A549 (cell line): ENCODE measurements around the gene GAMT. TPM values are rescaled to one million over a fixed set of nuclear protein-coding genes. Genes with fewer than 3 reads are reported as not detected.
A peak's percentile ranks its signal among the peaks of the same experiment; 100 is the strongest.

Source experiments
- ATAC-seq, 2 experiments: fragments of 200-7000 bp in 1 of 2; fragments of >200 bp in 1 of 2; cut with Nextera tagmentation in 1 of 2; cut with Tn5 transposase in 1 of 2; 3 replicates each; pipeline versions ENCODE4 v1.8.0 to v1.9.1; 2018 to 2020; ENCODE audit warnings: mild to moderate bottlenecking in 1 of 2, moderate library complexity in 1 of 2
- CTCF ChIA-PET: fragments of 300-600 bp; sonication (Branson Sonifier 250); formaldehyde crosslinking; extraction: SDS; loops from one replicate; lab custom pipeline; 2021; ENCODE audit warnings: antibody characterized with exemption, inconsistent platforms; lab: Yijun Ruan, JAX
- POLR2A ChIA-PET: fragments of 350-600 bp; formaldehyde crosslinking; extraction: SDS; loops from one replicate; lab custom pipeline; 2021; ENCODE audit warnings: antibody characterized with exemption, inconsistent platforms; lab: Yijun Ruan, JAX
- DNase-seq, 2 experiments: peaks; one replicate each; pipeline versions ENCODE4 v3.0.0 to v3.0.0-alpha.2; 2011 to 2016; ENCODE audit warnings: low read depth in 1 of 2, low spot score in 1 of 2
- FAIRE-seq: peaks from 2 replicates; lab custom pipeline; 2011; peaks lifted over from hg19 to GRCh38; lab: Jason Lieb, UNC
- H3K27ac ChIP-seq, 2 experiments: fragments of >200 bp; sonication (Bioruptor Twin); formaldehyde crosslinking; 3 replicates each; pipeline ENCODE4 v1.5.1; 2016 to 2017
- H3K4me1 ChIP-seq: fragments of >200 bp; sonication (Bioruptor Twin); formaldehyde crosslinking; 3 replicates; pipeline ENCODE4 v1.6.1; 2016
- H3K4me2 ChIP-seq: fragments of >200 bp; sonication (Bioruptor Twin); formaldehyde crosslinking; 3 replicates; pipeline ENCODE4 v1.6.1; 2016
- H3K4me3 ChIP-seq: fragments of >200 bp; sonication (Bioruptor Twin); formaldehyde crosslinking; 3 replicates; pipeline ENCODE4 v1.5.1; 2016
- H3K9me3 ChIP-seq: fragments of >200 bp; sonication (Bioruptor Twin); formaldehyde crosslinking; 3 replicates; pipeline ENCODE4 v1.6.1; 2016
- BCL3 ChIP-seq: fragments of >200 bp; sonication (Bioruptor Twin); formaldehyde crosslinking; IDR thresholded peaks from 3 replicates; pipeline ENCODE4 v1.6.1; 2016
- CBX2 ChIP-seq: fragments of 200-600 bp; sonication (generic); IDR thresholded peaks from 2 replicates; pipeline ENCODE4 v1.6.1; 2016; ENCODE audit warnings: low read depth, mild to moderate bottlenecking, borderline replicate concordance
- CHD4 ChIP-seq: fragments of 200-600 bp; sonication (generic); IDR thresholded peaks from 2 replicates; pipeline ENCODE4 v1.6.1; 2016; ENCODE audit warnings: antibody characterized with exemption, mild to moderate bottlenecking, borderline replicate concordance
- E2F6 ChIP-seq: IDR thresholded peaks from 2 replicates; pipeline ENCODE4 v1.6.1; 2012; ENCODE audit warnings: low read depth, borderline replicate concordance
- EHF ChIP-seq: fragments of 250-450 bp; sonication (Bioruptor Pico); IDR thresholded peaks from 2 replicates; pipeline ENCODE4 v1.5.0; 2020; ENCODE audit warnings: mild to moderate bottlenecking
- FOSB ChIP-seq: fragments of 250-450 bp; sonication (Bioruptor Pico); IDR thresholded peaks from 2 replicates; pipeline ENCODE4 v1.5.0; 2020; ENCODE audit warnings: mild to moderate bottlenecking, moderate library complexity
- FOSL2 ChIP-seq, 2 experiments: fragments of 450-650 bp in 1 of 2; fragments of >200 bp in 1 of 2; sonication (Bioruptor Twin) in 1 of 2; formaldehyde crosslinking; IDR thresholded peaks; 2 replicates each; pipeline versions ENCODE4 v1.5.0 to v1.6.1; 2016 to 2020; ENCODE audit warnings: mild to moderate bottlenecking in 1 of 2, moderate library complexity in 1 of 2
- FOXS1 ChIP-seq: fragments of 250-450 bp; sonication (Bioruptor Pico); IDR thresholded peaks from 2 replicates; pipeline ENCODE4 v1.5.0; 2020; ENCODE audit warnings: mild to moderate bottlenecking, moderate library complexity
- HDAC2 ChIP-seq: fragments of 200-600 bp; sonication (generic); IDR thresholded peaks from 2 replicates; pipeline ENCODE4 v1.6.1; 2016
- JUN ChIP-seq, 2 experiments: fragments of >200 bp; sonication (Bioruptor Twin); formaldehyde crosslinking; IDR thresholded peaks; 2 replicates in 1 of 2; 3 replicates in 1 of 2; pipeline ENCODE4 v1.6.1; 2016 to 2017
- JUNB ChIP-seq: fragments of >200 bp; sonication (Bioruptor Twin); formaldehyde crosslinking; IDR thresholded peaks from 2 replicates; pipeline ENCODE4 v1.6.1; 2016
- KDM1A ChIP-seq: fragments of 200-600 bp; sonication (generic); IDR thresholded peaks from 2 replicates; pipeline ENCODE4 v1.6.1; 2016; ENCODE audit warnings: low read depth, mild to moderate bottlenecking
- MYC ChIP-seq: IDR thresholded peaks from 2 replicates; pipeline ENCODE4 v1.6.1; 2012; ENCODE audit warnings: mild to moderate bottlenecking, inconsistent platforms, low read length, improper control_type of control experiment, borderline replicate concordance
- NR3C1 ChIP-seq: fragments of >200 bp; sonication (Bioruptor Twin); formaldehyde crosslinking; IDR thresholded peaks from 3 replicates; pipeline ENCODE4 v1.6.1; 2017
- POLR2A ChIP-seq: IDR thresholded peaks from 2 replicates; pipeline ENCODE4 v1.6.1; 2012; ENCODE audit warnings: mild to moderate bottlenecking, low read length
- RCOR1 ChIP-seq: fragments of 150-350 bp; IDR thresholded peaks from 2 replicates; pipeline ENCODE4 v1.6.1; 2014; ENCODE audit warnings: antibody characterized with exemption, low read length, low read depth
- RFX5 ChIP-seq: fragments of 450-650 bp; IDR thresholded peaks from 2 replicates; pipeline ENCODE4 v1.7.1; 2014; ENCODE audit warnings: antibody characterized with exemption, mild to moderate bottlenecking, moderate library complexity
- USF2 ChIP-seq: fragments of 450-650 bp; IDR thresholded peaks from 2 replicates; pipeline ENCODE4 v1.6.1; 2014; ENCODE audit warnings: antibody characterized with exemption
- WGBS: methylation state at CpG from one replicate; pipeline ENCODE4 v1.1.6; 2017; ENCODE audit errors: missing lambda C conversion rate; 5-methylcytosine and 5-hydroxymethylcytosine counted together
- polyA plus RNA-seq, 4 experiments: library from polyadenylated mRNA; depleted of rRNA in 3 of 4; stranded (reverse); fragments of >200 nt; fragmentation: RNase III in 1 of 4; extraction: RNeasy Plus Mini Kit Qiagen cat#74134 plus additional on column Dnase treatment in 1 of 4; gene quantifications; 2 replicates in 3 of 4; 3 replicates in 1 of 4; pipeline ENCODE4 v1.2.3, GENCODE V29; 2011 to 2017
- TF ChIP-seq, protein P1 (sequence below): fragments of 150-350 bp; IDR thresholded peaks from 2 replicates; pipeline ENCODE4 v1.6.1; 2014; ENCODE audit warnings: low read depth, mild to moderate bottlenecking, low read length

GAMT gene
- polyA plus RNA-seq, 2 of the 4 experiments (the other 2 are of a cell fraction), result 13.6 to 26.0 TPM

DNA sequence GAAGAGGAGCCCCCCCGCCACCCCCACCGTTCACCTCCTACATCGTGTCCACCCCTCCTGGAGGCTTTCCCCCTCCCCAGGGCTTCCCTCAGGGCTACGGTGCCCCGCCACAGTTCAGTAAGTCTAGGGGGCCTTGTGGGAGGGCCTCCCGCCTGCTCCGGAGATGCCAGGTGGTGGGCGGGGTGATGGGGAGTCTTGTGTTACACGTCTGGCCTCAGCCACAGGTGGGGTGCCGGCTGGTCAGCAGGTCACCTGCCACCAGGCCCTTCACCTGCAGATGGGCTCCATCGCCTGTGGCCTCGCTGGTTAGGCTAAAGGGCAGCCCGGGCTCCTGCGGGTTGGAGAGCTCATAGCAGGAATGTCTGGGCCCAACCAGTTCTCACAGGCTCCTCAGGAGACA is 28.9 kb upstream of the GAMT start (continued):
- no peak for TF ChIP-seq NR3C1
- no peak for TF ChIP-seq KDM1A
- TF ChIP-seq FOSB (CRISPR knock-in tag), result no peak
- TF ChIP-seq JUNB, result no peak
- TF ChIP-seq RFX5, result no peak
- TF ChIP-seq FOSL2 (IDR thresholded peaks at IDR 0.05), result no peak
- TF ChIP-seq FOSL2 (CRISPR knock-in tag; IDR thresholded peaks at IDR 0.05), result no peak
- TF ChIP-seq RCOR1, result no peak

GRCh38 chr19:1429750-1430149 is 28.4 kb upstream of the GAMT start:
- no peak overlapping the region for H3K27ac ChIP-seq
- H3K4me3 ChIP-seq, result no peak overlapping the region
- ChIA-PET CTCF (no interaction called here), POLR2A (no interaction called here)
- no peaks in the 10 kb centered on the region for H3K4me1 ChIP-seq
- TF ChIP-seq CBX2 (no peak), EHF (CRISPR knock-in tag) (no peak), MYC (no peak), NR3C1 (no peak), HDAC2 (no peak), POLR2A (no peak), BCL3 (no peak), USF2 (no peak), E2F6 (no peak), CHD4 (no peak), FOXS1 (CRISPR knock-in tag) (no peak), FOSB (CRISPR knock-in tag) (no peak)
- TF ChIP-seq, protein P1, sequence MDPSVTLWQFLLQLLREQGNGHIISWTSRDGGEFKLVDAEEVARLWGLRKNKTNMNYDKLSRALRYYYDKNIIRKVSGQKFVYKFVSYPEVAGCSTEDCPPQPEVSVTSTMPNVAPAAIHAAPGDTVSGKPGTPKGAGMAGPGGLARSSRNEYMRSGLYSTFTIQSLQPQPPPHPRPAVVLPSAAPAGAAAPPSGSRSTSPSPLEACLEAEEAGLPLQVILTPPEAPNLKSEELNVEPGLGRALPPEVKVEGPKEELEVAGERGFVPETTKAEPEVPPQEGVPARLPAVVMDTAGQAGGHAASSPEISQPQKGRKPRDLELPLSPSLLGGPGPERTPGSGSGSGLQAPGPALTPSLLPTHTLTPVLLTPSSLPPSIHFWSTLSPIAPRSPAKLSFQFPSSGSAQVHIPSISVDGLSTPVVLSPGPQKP, result no peak
- no peak for DNase-seq
- H3K9me3 ChIP-seq, result no peaks in the 10 kb centered on the region
- ATAC-seq, result peak in 1 of 2 experiments; percentile 14; a peak in 3 of 6 replicates
- FAIRE-seq, result no peak
- no peak overlapping the region for H3K4me2 ChIP-seq
- 82% methylated on average over 12 of the region's 14 CpGs for WGBS

DNA sequence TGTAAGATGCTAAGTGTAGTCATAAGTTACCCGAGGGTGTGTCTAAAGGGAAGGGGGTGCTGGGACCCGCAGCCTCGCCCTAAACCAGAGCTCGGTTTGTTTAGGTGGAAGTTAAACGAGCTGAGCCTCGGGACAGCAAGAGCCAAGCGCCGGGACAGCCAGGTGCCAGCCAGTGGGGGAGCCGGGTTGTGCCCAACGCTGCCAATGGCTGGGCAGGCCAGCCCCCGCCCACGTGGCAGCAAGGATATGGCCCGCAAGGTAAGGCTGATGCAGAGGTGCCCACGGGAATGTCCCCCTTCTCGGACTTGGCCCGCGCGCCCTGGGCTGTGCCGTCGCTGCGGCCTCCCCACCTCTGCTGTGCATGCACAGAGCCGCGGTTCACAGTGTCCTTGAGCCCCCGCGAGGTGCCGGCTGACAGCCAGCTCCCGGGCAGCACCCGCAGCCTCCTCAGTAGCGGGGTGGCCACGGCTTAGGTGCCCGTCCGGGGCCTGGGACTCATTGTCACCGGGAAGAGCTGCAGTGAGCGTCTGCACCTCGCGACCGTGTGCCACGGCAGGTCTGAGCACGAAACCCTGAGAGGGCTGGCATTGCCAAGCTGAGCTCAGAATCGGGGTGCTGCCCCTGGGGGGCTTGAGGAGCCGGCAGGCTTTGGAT is 27.5 kb upstream of the GAMT start:
- H3K4me1 ChIP-seq, result no peaks in the 10 kb centered on the region
- H3K4me3 ChIP-seq, result no peak overlapping the region
- DNase-seq (no peak), FAIRE-seq (no peak), ATAC-seq (no peak)
- TF ChIP-seq JUN (IDR thresholded peaks at IDR 0.05) (no peak), FOSL2 (IDR thresholded peaks at IDR 0.05) (no peak), FOSL2 (CRISPR knock-in tag; IDR thresholded peaks at IDR 0.05) (no peak)
- WGBS, result 94% methylated on average over 10 of the region's 41 CpGs
- no peak overlapping the region for H3K4me2 ChIP-seq
- CTCF ChIA-PET, result no interaction called here
- H3K27ac ChIP-seq, result no peak overlapping the region
- no peaks in the 10 kb centered on the region for H3K9me3 ChIP-seq
- POLR2A ChIA-PET, result interaction anchor here (1.2 kb wide), 1 partner anchor 16 kb away, joined by 3 read pairs; no protein-coding TSS in a partner anchor
